Measurements from ENCODE around the gene VPREB1.

GRCh38 chr22:22235558-22235957 is 9.0 kb upstream of the VPREB1 start:
- TF ChIP-seq CTCF (IDR thresholded peaks at IDR 0.05; ENCODE audit: low read depth, low read length) (peak; percentile 88), EZH2phosphoT487 (IDR thresholded peaks at IDR 0.05; ENCODE audit: low read depth) (no peak)

All from OCI-LY3 (cell line).